WTC11 (cell line): ENCODE measurements around the gene MBOAT1. TPM values are rescaled to one million over a fixed set of nuclear protein-coding genes. Genes with fewer than 3 reads are reported as not detected.

Experiments used
- ATAC-seq: fragments of 200-7000 bp; cut with Tn5 transposase; 2 replicates; pipeline ENCODE4 v1.10.0; 2021; ENCODE audit warnings: mild to moderate bottlenecking, moderate library complexity
- CTCF ChIA-PET: fragments of 300-600 bp; sonication (Branson Sonifier 250); formaldehyde crosslinking; loops from one replicate; lab custom pipeline; 2021; ENCODE audit warnings: antibody characterized with exemption; lab: Charles Lee
- POLR2A ChIA-PET: fragments of 350-600 bp; sonication (Branson Sonifier 250); formaldehyde crosslinking; loops from one replicate; lab custom pipeline; 2021; ENCODE audit warnings: antibody characterized with exemption; lab: Charles Lee
- DNase-seq: peaks from one replicate; pipeline ENCODE4 v3.0.0; 2021; ENCODE audit warnings: low spot score
- H3K27ac Mint-ChIP-seq: 2 replicates; pipeline ENCODE4 v1.8.0; 2021; ENCODE audit warnings: mixed read lengths
- H3K27me3 Mint-ChIP-seq: 2 replicates; pipeline ENCODE4 v1.8.0; 2021; ENCODE audit warnings: low read depth, mild to moderate bottlenecking, moderate library complexity, mixed read lengths
- H3K36me3 Mint-ChIP-seq: 2 replicates; pipeline ENCODE4 v1.8.0; 2021; ENCODE audit warnings: mixed read lengths
- H3K4me1 Mint-ChIP-seq: 2 replicates; pipeline ENCODE4 v1.8.0; 2022; ENCODE audit warnings: mixed read lengths
- H3K4me3 Mint-ChIP-seq: 2 replicates; pipeline ENCODE4 v1.8.0; 2021; ENCODE audit warnings: mild to moderate bottlenecking, moderate library complexity, mixed read lengths
- H3K9me3 Mint-ChIP-seq: 2 replicates; pipeline ENCODE4 v1.8.0; 2021; ENCODE audit warnings: mixed read lengths
- EMX1 ChIP-seq: fragments of 250-450 bp; sonication (Bioruptor Pico); IDR thresholded peaks from 2 replicates; pipeline ENCODE4 v1.8.0; 2021; ENCODE audit warnings: mild to moderate bottlenecking
- ETV6 ChIP-seq: sonication (generic); formaldehyde crosslinking; IDR thresholded peaks from 2 replicates; pipeline ENCODE4 v1.8.1; 2022; ENCODE audit warnings: mild to moderate bottlenecking, missing genetic modification reagents
- JAZF1 ChIP-seq: fragments of 250-450 bp; sonication (Bioruptor Pico); IDR thresholded peaks from 2 replicates; pipeline ENCODE4 v1.9.0; 2021; ENCODE audit warnings: moderate library complexity, mild to moderate bottlenecking, inconsistent platforms
- KAT7 ChIP-seq: sonication (generic); formaldehyde crosslinking; IDR thresholded peaks from 2 replicates; pipeline ENCODE4 v1.8.1; 2023; ENCODE audit warnings: missing genetic modification reagents, mild to moderate bottlenecking, borderline replicate concordance
- SOX15 ChIP-seq: fragments of 250-450 bp; sonication (Bioruptor Pico); IDR thresholded peaks from 2 replicates; pipeline ENCODE4 v1.9.0; 2021; ENCODE audit warnings: mild to moderate bottlenecking
- TCF7 ChIP-seq: sonication (generic); formaldehyde crosslinking; IDR thresholded peaks from 2 replicates; pipeline ENCODE4 v1.8.0; 2022; ENCODE audit warnings: mild to moderate bottlenecking, low read depth, missing genetic modification reagents, moderate library complexity
- TEAD1 ChIP-seq: sonication (generic); formaldehyde crosslinking; IDR thresholded peaks from 2 replicates; pipeline ENCODE4 v1.8.0; 2022; ENCODE audit warnings: mild to moderate bottlenecking, missing genetic modification reagents
- TP53 ChIP-seq: sonication (generic); formaldehyde crosslinking; IDR thresholded peaks from 2 replicates; pipeline ENCODE4 v1.8.1; 2023; ENCODE audit warnings: mild to moderate bottlenecking, missing genetic modification reagents
- ZBTB21 ChIP-seq: sonication (generic); formaldehyde crosslinking; IDR thresholded peaks from 2 replicates; pipeline ENCODE4 v1.8.1; 2023; ENCODE audit warnings: mild to moderate bottlenecking, missing genetic modification reagents, borderline replicate concordance
- total RNA-seq: library from RNA; stranded (reverse); gene quantifications from 3 replicates; pipeline ENCODE4 v1.2.3, GENCODE V29; 2021
- TF ChIP-seq, protein P1 (sequence below): sonication (generic); formaldehyde crosslinking; IDR thresholded peaks from 2 replicates; pipeline ENCODE4 v1.8.0; 2022; ENCODE audit warnings: mild to moderate bottlenecking, missing genetic modification reagents
- TF ChIP-seq, protein P2 (sequence below): fragments of 250-450 bp; sonication (Bioruptor Pico); IDR thresholded peaks from 2 replicates; pipeline ENCODE4 v1.9.0; 2021; ENCODE audit warnings: moderate library complexity, mild to moderate bottlenecking, inconsistent platforms, borderline replicate concordance
- TF ChIP-seq, protein P3 (sequence below): sonication (generic); formaldehyde crosslinking; IDR thresholded peaks from 2 replicates; pipeline ENCODE4 v1.8.1; 2022; ENCODE audit warnings: missing genetic modification reagents, borderline replicate concordance
- TF ChIP-seq, protein P4 (sequence below): fragments of 250-450 bp; sonication (Bioruptor Pico); IDR thresholded peaks from 2 replicates; pipeline ENCODE4 v2.1.2; 2022; ENCODE audit warnings: mild to moderate bottlenecking, moderate library complexity
- TF ChIP-seq, protein P5 (sequence below): sonication (generic); formaldehyde crosslinking; IDR thresholded peaks from 2 replicates; pipeline ENCODE4 v1.8.1; 2023; ENCODE audit warnings: mild to moderate bottlenecking, missing genetic modification reagents
- TF ChIP-seq, protein P6 (sequence below): fragments of 250-450 bp; sonication (Bioruptor Pico); conservative IDR thresholded peaks from 2 replicates; pipeline ENCODE4 v1.9.0; 2021; ENCODE audit warnings: mild to moderate bottlenecking
- TF ChIP-seq, protein P7 (sequence below): sonication (generic); formaldehyde crosslinking; IDR thresholded peaks from 2 replicates; pipeline ENCODE4 v1.8.0; 2023; ENCODE audit warnings: mild to moderate bottlenecking, missing genetic modification reagents
- TF ChIP-seq, protein P8 (sequence below): sonication (generic); formaldehyde crosslinking; IDR thresholded peaks from 2 replicates; pipeline ENCODE4 v1.8.1; 2022; ENCODE audit warnings: low read depth, missing genetic modification reagents, borderline replicate concordance

MBOAT1 gene
- total RNA-seq, 1 experiment from 2014 or later = 22.9 TPM

DNA sequence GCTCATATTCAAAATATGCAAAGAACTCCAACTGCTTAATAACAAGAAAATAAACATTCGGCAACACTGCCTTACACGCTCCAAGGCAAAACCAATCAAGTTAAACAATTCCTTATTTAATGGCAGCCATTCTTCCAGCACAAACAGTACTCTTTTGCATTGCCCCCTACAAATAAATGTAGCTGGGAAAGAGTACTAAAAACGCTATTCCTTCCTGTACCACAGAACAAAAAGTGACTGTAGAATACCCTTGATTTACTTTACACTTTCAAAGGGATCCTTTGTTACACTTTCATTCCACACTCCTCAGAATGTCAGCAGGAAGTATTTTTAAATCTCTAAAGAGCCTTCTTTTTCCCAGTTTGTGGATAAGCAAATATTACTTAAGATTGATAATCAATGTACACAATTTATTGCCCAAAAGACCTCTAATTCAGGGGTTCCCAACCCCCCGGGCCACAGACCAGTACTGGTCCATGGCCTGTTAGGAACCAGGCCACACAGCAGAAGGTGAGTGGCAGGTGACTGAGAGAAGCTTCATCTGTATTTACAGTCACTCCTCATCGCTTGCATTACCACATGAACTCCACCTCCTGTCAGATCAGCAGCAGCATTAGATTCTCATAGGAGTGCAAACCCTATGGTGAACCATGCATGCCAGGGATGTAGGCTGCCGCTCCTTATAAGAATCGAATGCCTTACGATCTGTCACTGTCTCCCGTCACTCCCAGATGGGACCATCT is 51.6 kb downstream of the MBOAT1 start:
- no peak for TF ChIP-seq JAZF1 (CRISPR knock-in tag)
- no peak for TF ChIP-seq TP53
- no peak for TF ChIP-seq EMX1 (CRISPR knock-in tag)
- TF ChIP-seq, protein P1, sequence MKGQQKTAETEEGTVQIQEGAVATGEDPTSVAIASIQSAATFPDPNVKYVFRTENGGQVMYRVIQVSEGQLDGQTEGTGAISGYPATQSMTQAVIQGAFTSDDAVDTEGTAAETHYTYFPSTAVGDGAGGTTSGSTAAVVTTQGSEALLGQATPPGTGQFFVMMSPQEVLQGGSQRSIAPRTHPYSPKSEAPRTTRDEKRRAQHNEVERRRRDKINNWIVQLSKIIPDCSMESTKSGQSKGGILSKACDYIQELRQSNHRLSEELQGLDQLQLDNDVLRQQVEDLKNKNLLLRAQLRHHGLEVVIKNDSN (CRISPR knock-in tag) = no peak
- TF ChIP-seq, protein P2, sequence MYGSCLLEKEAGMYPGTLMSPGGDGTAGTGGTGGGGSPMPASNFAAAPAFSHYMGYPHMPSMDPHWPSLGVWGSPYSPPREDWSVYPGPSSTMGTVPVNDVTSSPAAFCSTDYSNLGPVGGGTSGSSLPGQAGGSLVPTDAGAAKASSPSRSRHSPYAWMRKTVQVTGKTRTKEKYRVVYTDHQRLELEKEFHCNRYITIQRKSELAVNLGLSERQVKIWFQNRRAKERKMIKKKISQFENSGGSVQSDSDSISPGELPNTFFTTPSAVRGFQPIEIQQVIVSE = no peak
- TF ChIP-seq, protein P3, sequence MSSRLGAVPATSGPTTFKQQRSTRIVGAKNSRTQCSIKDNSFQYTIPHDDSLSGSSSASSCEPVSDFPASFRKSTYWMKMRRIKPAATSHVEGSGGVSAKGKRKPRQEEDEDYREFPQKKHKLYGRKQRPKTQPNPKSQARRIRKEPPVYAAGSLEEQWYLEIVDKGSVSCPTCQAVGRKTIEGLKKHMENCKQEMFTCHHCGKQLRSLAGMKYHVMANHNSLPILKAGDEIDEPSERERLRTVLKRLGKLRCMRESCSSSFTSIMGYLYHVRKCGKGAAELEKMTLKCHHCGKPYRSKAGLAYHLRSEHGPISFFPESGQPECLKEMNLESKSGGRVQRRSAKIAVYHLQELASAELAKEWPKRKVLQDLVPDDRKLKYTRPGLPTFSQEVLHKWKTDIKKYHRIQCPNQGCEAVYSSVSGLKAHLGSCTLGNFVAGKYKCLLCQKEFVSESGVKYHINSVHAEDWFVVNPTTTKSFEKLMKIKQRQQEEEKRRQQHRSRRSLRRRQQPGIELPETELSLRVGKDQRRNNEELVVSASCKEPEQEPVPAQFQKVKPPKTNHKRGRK (CRISPR knock-in tag) = no peak
- TF ChIP-seq, protein P4, sequence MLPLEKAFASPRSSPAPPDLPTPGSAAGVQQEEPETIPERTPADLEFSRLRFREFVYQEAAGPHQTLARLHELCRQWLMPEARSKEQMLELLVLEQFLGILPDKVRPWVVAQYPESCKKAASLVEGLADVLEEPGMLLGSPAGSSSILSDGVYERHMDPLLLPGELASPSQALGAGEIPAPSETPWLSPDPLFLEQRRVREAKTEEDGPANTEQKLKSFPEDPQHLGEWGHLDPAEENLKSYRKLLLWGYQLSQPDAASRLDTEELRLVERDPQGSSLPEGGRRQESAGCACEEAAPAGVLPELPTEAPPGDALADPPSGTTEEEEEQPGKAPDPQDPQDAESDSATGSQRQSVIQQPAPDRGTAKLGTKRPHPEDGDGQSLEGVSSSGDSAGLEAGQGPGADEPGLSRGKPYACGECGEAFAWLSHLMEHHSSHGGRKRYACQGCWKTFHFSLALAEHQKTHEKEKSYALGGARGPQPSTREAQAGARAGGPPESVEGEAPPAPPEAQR (CRISPR knock-in tag) = no peak
- TF ChIP-seq, protein P5, sequence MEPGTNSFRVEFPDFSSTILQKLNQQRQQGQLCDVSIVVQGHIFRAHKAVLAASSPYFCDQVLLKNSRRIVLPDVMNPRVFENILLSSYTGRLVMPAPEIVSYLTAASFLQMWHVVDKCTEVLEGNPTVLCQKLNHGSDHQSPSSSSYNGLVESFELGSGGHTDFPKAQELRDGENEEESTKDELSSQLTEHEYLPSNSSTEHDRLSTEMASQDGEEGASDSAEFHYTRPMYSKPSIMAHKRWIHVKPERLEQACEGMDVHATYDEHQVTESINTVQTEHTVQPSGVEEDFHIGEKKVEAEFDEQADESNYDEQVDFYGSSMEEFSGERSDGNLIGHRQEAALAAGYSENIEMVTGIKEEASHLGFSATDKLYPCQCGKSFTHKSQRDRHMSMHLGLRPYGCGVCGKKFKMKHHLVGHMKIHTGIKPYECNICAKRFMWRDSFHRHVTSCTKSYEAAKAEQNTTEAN = no peak
- TF ChIP-seq ETV6 (CRISPR knock-in tag) = no peak
- TF ChIP-seq TCF7 (CRISPR knock-in tag) = no peak
- Mint-ChIP-seq H3K4me1 (peaks cover 22% of the 10 kb centered on the region), H3K27ac (peak overlapping the region; percentile 72; the same call in 1 of the 2 replicates), H3K4me3 (no peak overlapping the region), H3K36me3 (no peaks in the 10 kb centered on the region), H3K9me3 (peaks cover 6% of the 10 kb centered on the region; the same call in 1 of the 2 replicates), H3K27me3 (no peaks in the 10 kb centered on the region)
- no peak for DNase-seq
- ChIA-PET POLR2A (no interaction called here), CTCF (interaction anchor here (1.2 to 1.5 kb wide), 2 partner anchors 34 to 68 kb away, joined by 3 to 5 read pairs; no protein-coding TSS in a partner anchor)
- ATAC-seq = peak; percentile 60

DNA sequence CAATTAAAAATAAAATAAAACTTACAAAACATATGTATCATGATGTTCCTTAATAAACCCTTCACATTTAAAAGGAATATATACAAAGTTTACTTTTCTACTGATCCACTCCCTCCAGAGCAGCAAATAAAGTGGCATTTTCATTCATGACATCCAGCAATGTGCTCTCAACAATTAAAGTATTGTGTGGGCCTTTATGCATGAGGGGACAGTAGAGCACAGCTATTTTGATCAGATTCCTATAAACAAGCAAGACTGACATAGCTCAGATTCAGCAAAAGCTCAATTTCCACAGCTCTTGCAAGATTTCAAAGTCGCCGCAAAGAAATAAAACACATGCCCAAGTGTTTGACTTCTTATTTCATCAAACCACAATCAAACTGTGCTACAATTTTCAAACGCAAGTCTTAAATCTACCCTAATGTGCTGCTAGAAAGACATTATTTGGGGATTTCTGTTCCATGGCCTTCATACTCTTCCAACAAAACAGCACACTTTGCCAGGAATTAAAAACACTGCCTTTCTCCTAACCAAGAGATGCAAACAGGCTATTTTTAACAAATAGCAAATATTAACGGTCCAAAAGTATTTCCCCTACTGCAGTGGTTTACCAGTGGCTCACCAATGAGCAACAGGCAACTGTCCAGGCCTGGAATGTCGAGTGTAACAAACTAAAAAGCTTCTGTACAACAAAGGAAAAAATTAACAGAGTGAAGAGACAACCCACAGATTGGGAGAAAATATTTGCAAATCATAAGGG is 52.3 kb downstream of the MBOAT1 start:
- DNase-seq = no peak
- ChIA-PET POLR2A (no interaction called here), CTCF (interaction anchor here (1.2 to 1.5 kb wide), 2 partner anchors 33 to 67 kb away, joined by 3 to 5 read pairs; no protein-coding TSS in a partner anchor)
- H3K4me3 Mint-ChIP-seq = no peak overlapping the region
- H3K27ac Mint-ChIP-seq = peak overlapping the region; percentile 61
- no peaks in the 10 kb centered on the region for H3K36me3 Mint-ChIP-seq
- peaks cover 22% of the 10 kb centered on the region for H3K4me1 Mint-ChIP-seq
- H3K9me3 Mint-ChIP-seq = peaks cover 6% of the 10 kb centered on the region; the same call in 1 of the 2 replicates
- no peak for ATAC-seq
- no peaks in the 10 kb centered on the region for H3K27me3 Mint-ChIP-seq
- TF ChIP-seq TP53 (no peak), KAT7 (no peak), SOX15 (CRISPR knock-in tag) (no peak), ZBTB21 (CRISPR knock-in tag) (no peak), TEAD1 (CRISPR knock-in tag) (no peak)
- TF ChIP-seq, protein P6, sequence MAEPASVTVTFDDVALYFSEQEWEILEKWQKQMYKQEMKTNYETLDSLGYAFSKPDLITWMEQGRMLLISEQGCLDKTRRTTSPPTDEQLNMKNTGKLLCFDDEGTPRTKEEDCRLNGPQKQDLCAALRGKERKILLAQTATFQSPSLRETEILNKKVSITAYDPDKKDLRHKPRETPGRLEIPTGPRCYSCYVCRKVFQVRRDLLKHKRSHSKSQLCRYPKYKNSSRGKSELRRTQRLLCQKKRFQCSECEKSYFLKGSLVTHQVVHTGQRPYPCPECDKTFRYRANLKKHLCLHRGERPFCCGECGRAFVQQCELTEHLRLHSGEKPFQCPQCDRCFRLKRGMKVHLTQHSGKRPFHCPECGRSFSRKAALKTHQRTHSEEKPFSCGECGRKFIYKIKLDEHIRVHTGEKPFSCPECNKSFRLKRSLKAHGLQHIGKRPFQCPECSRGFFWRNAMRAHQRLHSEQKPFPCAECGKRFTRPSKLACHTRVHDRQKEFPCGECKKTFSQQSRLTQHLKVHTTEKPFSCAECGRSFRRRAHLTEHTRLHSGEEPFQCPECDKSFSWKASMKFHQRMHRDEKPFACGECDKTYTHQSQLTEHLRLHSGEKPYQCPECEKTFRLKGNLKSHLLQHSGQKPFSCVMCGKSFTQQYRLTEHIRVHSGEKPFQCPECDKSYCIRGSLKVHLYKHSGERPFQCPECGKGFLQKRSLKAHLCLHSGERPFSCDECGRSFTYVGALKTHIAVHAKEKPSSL (CRISPR knock-in tag) = no peak
- TF ChIP-seq, protein P7, sequence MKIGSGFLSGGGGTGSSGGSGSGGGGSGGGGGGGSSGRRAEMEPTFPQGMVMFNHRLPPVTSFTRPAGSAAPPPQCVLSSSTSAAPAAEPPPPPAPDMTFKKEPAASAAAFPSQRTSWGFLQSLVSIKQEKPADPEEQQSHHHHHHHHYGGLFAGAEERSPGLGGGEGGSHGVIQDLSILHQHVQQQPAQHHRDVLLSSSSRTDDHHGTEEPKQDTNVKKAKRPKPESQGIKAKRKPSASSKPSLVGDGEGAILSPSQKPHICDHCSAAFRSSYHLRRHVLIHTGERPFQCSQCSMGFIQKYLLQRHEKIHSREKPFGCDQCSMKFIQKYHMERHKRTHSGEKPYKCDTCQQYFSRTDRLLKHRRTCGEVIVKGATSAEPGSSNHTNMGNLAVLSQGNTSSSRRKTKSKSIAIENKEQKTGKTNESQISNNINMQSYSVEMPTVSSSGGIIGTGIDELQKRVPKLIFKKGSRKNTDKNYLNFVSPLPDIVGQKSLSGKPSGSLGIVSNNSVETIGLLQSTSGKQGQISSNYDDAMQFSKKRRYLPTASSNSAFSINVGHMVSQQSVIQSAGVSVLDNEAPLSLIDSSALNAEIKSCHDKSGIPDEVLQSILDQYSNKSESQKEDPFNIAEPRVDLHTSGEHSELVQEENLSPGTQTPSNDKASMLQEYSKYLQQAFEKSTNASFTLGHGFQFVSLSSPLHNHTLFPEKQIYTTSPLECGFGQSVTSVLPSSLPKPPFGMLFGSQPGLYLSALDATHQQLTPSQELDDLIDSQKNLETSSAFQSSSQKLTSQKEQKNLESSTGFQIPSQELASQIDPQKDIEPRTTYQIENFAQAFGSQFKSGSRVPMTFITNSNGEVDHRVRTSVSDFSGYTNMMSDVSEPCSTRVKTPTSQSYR (CRISPR knock-in tag) = no peak
- TF ChIP-seq, protein P8, sequence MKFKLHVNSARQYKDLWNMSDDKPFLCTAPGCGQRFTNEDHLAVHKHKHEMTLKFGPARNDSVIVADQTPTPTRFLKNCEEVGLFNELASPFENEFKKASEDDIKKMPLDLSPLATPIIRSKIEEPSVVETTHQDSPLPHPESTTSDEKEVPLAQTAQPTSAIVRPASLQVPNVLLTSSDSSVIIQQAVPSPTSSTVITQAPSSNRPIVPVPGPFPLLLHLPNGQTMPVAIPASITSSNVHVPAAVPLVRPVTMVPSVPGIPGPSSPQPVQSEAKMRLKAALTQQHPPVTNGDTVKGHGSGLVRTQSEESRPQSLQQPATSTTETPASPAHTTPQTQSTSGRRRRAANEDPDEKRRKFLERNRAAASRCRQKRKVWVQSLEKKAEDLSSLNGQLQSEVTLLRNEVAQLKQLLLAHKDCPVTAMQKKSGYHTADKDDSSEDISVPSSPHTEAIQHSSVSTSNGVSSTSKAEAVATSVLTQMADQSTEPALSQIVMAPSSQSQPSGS (CRISPR knock-in tag) = no peak
